HG03354 (cell line): Measurements from ENCODE around the gene ALDH4A1.

Experiments
- ATAC-seq: cut with Tn5 transposase; IDR thresholded peaks from one replicate; pipeline ENCODE4 v1.9.1; 2021; ENCODE audit warnings: mild to moderate bottlenecking; ENCODE audit not compliant: unreplicated experiment, poor library complexity, severe bottlenecking

ALDH4A1 gene

GRCh38 chr1:18902523-18903290 is at the start of gene ALDH4A1:
Gene ALDH4A1 (minus strand): TSS chr1:18902555. CDS start chr1:18902523, 32 bp downstream.
- peak; percentile 96 for ATAC-seq

- ATAC-seq = peak; percentile 46
Observed at GRCh38 chr1:18951818-18952391, 49.5 kb upstream of the ALDH4A1 start.

GRCh38 chr1:18951416-18951815 is 49.1 kb upstream of the ALDH4A1 start:
- no peak for ATAC-seq

GRCh38 chr1:18950401-18951026 is 48.2 kb upstream of the ALDH4A1 start:
- ATAC-seq = no peak

- no peak for ATAC-seq
Observed at GRCh38 chr1:18949686-18950400, 47.5 kb upstream of the ALDH4A1 start.

- ATAC-seq = no peak
Observed at GRCh38 chr1:18948913-18949685, 46.7 kb upstream of the ALDH4A1 start.

GRCh38 chr1:18948048-18948912 is 45.9 kb upstream of the ALDH4A1 start:
- no peak for ATAC-seq

GRCh38 chr1:18947570-18947969 is 45.2 kb upstream of the ALDH4A1 start:
- no peak for ATAC-seq

- ATAC-seq = no peak
Observed at GRCh38 chr1:18946550-18947381, 44.4 kb upstream of the ALDH4A1 start.

- ATAC-seq = no peak
Observed at GRCh38 chr1:18945401-18945849, 43.1 kb upstream of the ALDH4A1 start.

GRCh38 chr1:18944810-18945209 is 42.5 kb upstream of the ALDH4A1 start:
- ATAC-seq = no peak

GRCh38 chr1:18943914-18944572 is 41.7 kb upstream of the ALDH4A1 start:
- no peak for ATAC-seq

GRCh38 chr1:18943162-18943561 is 40.8 kb upstream of the ALDH4A1 start:
- ATAC-seq = no peak

- no peak for ATAC-seq
Observed at GRCh38 chr1:18942340-18942739, 40.0 kb upstream of the ALDH4A1 start.

- ATAC-seq = no peak
Observed at GRCh38 chr1:18941221-18942141, 39.1 kb upstream of the ALDH4A1 start.

- no peak for ATAC-seq
Observed at GRCh38 chr1:18940303-18941020, 38.1 kb upstream of the ALDH4A1 start.
